Fibroblast of skin of left quadriceps (primary cell): ENCODE measurements around the gene FHL1.

Experiments
- DNase-seq, 2 experiments: peaks; one replicate each; pipeline ENCODE4 v3.0.0-alpha.2; 2013; ENCODE audit warnings: low read depth in 2 of 2

FHL1 gene

DNA sequence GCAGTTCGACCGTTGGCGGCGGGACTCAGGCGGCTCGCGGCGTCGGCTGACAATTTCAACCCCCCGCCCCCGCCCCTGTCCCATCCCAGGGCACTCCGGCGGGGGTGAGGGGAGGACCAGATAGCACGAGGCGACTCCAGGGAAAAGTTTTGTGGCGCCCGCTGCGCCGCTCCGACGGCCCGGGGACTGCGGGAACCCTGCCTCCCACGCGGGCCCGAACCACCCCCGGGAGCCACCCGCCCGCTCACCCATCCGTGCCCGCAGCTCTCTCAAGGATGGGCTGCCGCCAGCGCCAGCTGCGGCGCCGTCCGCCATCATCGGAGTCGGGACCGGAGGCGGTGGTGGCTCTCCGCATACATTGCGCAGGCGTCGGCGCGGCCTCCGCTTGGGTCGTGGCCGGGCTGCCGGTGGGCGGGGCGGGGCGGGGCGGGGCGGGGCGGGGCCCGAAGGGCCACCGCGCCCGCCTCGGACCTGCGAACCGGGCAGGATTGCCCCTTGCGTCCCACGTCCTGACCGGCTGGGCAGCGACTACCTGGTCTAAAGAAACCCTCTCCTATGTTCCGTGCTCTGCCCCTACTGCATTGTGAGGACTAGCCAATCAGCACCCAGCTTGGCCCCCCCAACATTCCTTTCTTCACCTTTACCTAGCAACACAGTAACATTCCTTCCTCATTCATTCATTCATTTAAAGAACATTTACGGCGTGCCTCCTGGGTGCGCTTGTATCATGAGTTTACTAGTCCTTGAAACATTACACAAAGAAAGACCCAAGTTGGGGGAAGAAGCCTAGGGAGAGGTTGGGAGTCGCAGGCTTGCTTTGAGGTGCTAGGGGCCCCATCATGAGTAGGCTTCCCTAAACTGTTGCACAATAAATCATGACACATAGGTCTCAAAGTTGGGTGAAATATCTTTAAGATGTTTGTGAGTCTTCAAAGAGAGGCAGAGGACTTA lies 104.0 kb downstream of the FHL1 start, which contains the start of gene MAP7D3:
TSS of gene MAP7D3 (minus strand) at position 360 of the 951 bp plus-strand sequence. CDS start at position 318, 42 bp downstream.
- DNase-seq = no peak

DNA sequence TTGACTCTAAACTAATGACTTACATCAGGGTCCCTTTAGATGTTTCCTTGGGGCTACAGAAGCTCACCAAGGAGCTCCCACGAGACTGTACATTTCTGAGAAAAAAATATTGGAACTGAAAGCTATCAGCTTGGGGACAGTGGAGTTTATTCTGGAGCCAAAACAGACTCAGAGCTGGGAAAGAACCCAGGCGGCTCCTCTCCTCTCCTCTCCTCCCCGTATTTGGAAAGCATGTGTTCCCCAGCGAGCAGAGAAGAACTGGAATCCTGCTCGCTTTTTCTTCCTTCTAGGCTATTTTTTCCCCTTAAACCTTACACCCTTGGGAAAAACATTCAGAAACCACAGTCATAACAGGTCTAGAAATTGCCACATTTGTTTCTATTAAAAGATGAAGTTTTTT lies 108.2 kb downstream of the FHL1 start:
- no peak for DNase-seq

DNA sequence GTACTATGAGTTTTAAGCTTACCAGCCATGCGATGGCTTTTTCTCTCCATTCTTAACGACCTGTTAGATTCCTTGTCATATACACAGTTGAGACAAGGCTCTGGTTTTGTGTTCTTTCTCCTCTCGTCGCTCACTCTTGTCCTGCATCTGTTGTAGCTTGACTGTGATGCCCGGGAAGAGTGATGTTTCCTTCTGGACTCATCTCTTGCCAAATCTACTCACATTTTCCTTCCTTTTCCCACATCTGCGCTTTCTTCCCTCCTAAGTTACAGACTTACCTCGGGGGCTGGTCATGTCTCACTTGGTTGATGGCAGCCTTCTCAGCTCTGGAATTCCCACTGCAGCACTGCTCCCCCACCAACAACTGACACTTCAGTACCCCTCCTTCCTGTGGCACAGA lies 108.7 kb downstream of the FHL1 start:
- DNase-seq = no peak

DNA sequence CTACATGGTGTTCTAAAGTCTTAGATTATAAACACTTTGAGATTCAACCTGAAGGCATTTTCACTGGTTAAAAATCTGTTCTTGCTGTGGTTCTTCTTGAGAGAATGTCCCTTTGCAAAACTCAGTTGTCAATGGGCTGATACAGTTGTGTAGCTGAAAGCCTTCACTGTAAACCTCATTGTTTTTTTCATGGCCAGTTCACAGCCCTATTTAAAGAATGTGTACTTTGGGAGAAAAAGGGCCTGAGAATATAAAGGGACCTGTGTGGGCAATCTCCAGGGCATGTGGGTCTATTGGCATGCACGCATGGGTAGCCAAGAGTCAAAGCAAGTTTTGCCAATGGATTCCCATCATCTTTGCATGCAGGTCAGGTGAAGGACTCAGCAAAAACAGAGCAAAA lies 111.6 kb downstream of the FHL1 start:
- peak in 1 of 2 experiments; percentile 28 for DNase-seq

DNA sequence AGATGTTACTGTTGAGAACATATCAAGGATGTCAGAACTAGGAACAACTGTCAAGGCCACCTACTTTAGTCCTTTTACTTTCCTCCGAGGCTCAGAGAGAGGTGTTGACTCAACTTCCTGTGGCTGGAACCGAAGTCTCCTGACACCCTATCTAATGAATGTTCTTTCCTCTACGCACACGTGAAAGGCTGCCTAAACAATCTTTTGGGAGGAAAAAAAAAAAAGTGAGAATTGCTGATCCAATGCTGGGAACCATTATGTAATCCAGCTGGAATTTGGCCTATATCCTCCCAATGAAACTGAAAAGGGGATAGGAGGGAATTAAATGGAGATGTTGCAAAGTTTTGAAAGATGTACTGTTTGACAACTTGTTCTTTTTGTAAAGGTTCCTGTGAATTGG lies 112.2 kb downstream of the FHL1 start:
- DNase-seq = peak; percentile 67 to 68

DNA sequence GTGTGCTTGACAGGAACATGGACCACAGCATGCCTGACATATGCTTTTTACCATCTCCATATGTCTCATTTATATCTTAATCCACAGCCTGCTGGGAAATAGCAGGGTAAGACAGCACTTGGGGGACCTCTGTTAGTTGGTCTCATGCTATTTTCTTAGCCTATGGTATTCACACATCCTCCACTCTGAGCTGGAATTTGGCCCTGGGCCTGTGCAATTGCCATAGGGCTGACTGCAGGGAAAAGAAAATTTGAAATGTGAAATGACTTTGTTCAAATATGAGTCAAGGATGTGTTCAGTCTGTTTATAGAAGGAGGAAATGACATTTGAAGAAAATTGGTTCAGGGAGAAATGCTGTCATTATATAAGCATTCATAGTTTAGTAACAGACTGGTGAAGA lies 113.4 kb downstream of the FHL1 start:
- DNase-seq = peak; percentile 93 to 94
